Mesendoderm (in vitro differentiated cells): ENCODE results near the gene EFCAB6.
A peak's percentile ranks its signal among the peaks of the same experiment; 100 is the strongest.

Experiments used
- DNase-seq: peaks from one replicate; pipeline ENCODE4 v3.0.0; 2013
- H2AK5ac ChIP-seq: 2 replicates; pipeline ENCODE4 v1.6.1; 2013; ENCODE audit warnings: low read length, inconsistent platforms
- H2BK120ac ChIP-seq: 2 replicates; pipeline ENCODE4 v1.6.1; 2013; ENCODE audit warnings: low read depth, mild to moderate bottlenecking, low read length, moderate library complexity, mixed read lengths
- H2BK15ac ChIP-seq: replicated peaks from 2 replicates; pipeline ENCODE4 v1.6.1; 2013; ENCODE audit warnings: low read depth, mild to moderate bottlenecking, moderate library complexity
- H2BK5ac ChIP-seq: 2 replicates; pipeline ENCODE4 v1.6.1; 2013; ENCODE audit warnings: low read length, inconsistent platforms
- H3K18ac ChIP-seq: 2 replicates; pipeline ENCODE4 v1.6.1; 2013; ENCODE audit warnings: mild to moderate bottlenecking, low read length, mixed read lengths
- H3K23ac ChIP-seq: one replicate; pipeline ENCODE4 v1.6.1; 2013; ENCODE audit warnings: low read length
- H3K27ac ChIP-seq: 2 replicates; pipeline ENCODE4 v1.5.1; 2013; ENCODE audit warnings: low read depth, mild to moderate bottlenecking, inconsistent platforms, low read length, moderate library complexity
- H3K27me3 ChIP-seq: 2 replicates; pipeline ENCODE4 v1.6.1; 2013; ENCODE audit warnings: low read length, control low read depth, mild to moderate bottlenecking, inconsistent platforms; ENCODE audit not compliant: insufficient read depth, poor library complexity
- H3K36me3 ChIP-seq: 2 replicates; pipeline ENCODE4 v1.6.1; 2013; ENCODE audit warnings: low read length, inconsistent platforms; ENCODE audit not compliant: control insufficient read depth, insufficient read depth
- H3K4ac ChIP-seq: one replicate; pipeline ENCODE4 v1.6.1; 2013; ENCODE audit warnings: low read depth, mild to moderate bottlenecking, low read length, moderate library complexity
- H3K4me1 ChIP-seq: 2 replicates; pipeline ENCODE4 v1.6.1; 2013; ENCODE audit warnings: low read depth, low read length, inconsistent platforms; ENCODE audit not compliant: control insufficient read depth
- H3K4me2 ChIP-seq: 2 replicates; pipeline ENCODE4 v1.6.1; 2013; ENCODE audit warnings: low read length
- H3K4me3 ChIP-seq: 2 replicates; pipeline ENCODE4 v1.5.1; 2013; ENCODE audit warnings: mild to moderate bottlenecking, low read length
- H3K56ac ChIP-seq: one replicate; pipeline ENCODE4 v1.6.1; 2013; ENCODE audit warnings: low read length
- H3K79me1 ChIP-seq: 2 replicates; pipeline ENCODE4 v1.6.1; 2013; ENCODE audit warnings: low read length, inconsistent platforms
- H3K79me2 ChIP-seq: 2 replicates; pipeline ENCODE4 v1.6.1; 2013; ENCODE audit warnings: mild to moderate bottlenecking, low read length; ENCODE audit not compliant: control insufficient read depth, insufficient read depth
- H3K9ac ChIP-seq: 2 replicates; pipeline ENCODE4 v1.6.1; 2013; ENCODE audit warnings: low read length, inconsistent platforms
- H4K5ac ChIP-seq: one replicate; pipeline ENCODE4 v1.6.1; 2013; ENCODE audit warnings: low read length
- H4K8ac ChIP-seq: one replicate; pipeline ENCODE4 v1.6.1; 2013; ENCODE audit warnings: low read depth, mild to moderate bottlenecking, control low read depth, low read length, moderate library complexity
- WGBS: extraction: QIAGEN DNeasy Blood & Tissue Kit; methylation state at CpG from one replicate; pipeline ENCODE4 v1.1.7; 2013; ENCODE audit warnings: low lambda C conversion rate, missing lambda C conversion rate; ENCODE audit not compliant: insufficient coverage; ENCODE audit errors: extremely low coverage; 5-methylcytosine and 5-hydroxymethylcytosine counted together

Gene EFCAB6

GRCh38 chr22:43829904-43830851 lies 18.1 kb upstream of the EFCAB6 start:
- H3K56ac ChIP-seq: no peak overlapping the region
- no peak overlapping the region for H3K18ac ChIP-seq
- H3K27ac ChIP-seq: no peak overlapping the region
- no peak overlapping the region for H4K8ac ChIP-seq
- H2BK5ac ChIP-seq: no peak overlapping the region
- no peaks in the 10 kb centered on the region for H3K4me1 ChIP-seq
- no peaks in the 10 kb centered on the region for H3K79me2 ChIP-seq
- H2BK120ac ChIP-seq: no peak overlapping the region
- no peak overlapping the region for H3K4me2 ChIP-seq
- DNase-seq: no peak
- no peak overlapping the region for H3K9ac ChIP-seq
- H2AK5ac ChIP-seq: no peak overlapping the region
- H3K79me1 ChIP-seq: no peaks in the 10 kb centered on the region
- H2BK15ac ChIP-seq: no peak overlapping the region
- H4K5ac ChIP-seq: no peak overlapping the region
- H3K36me3 ChIP-seq: no peaks in the 10 kb centered on the region
- no peak overlapping the region for H3K4ac ChIP-seq
- H3K4me3 ChIP-seq: no peak overlapping the region
- WGBS: no CpG with 5 or more reads among the region's 33 CpGs
- no peak overlapping the region for H3K23ac ChIP-seq
- no peaks in the 10 kb centered on the region for H3K27me3 ChIP-seq

GRCh38 chr22:43828998-43829782 lies 17.1 kb upstream of the EFCAB6 start:
- H4K8ac ChIP-seq: no peak overlapping the region
- no peak overlapping the region for H3K4me2 ChIP-seq
- H2BK5ac ChIP-seq: no peak overlapping the region
- H4K5ac ChIP-seq: no peak overlapping the region
- no peaks in the 10 kb centered on the region for H3K36me3 ChIP-seq
- WGBS: no CpG with 5 or more reads among the region's 20 CpGs
- H3K4ac ChIP-seq: no peak overlapping the region
- no peak overlapping the region for H3K23ac ChIP-seq
- H3K4me3 ChIP-seq: no peak overlapping the region
- no peak overlapping the region for H2BK15ac ChIP-seq
- H3K18ac ChIP-seq: no peak overlapping the region
- no peak overlapping the region for H3K56ac ChIP-seq
- no peak overlapping the region for H2BK120ac ChIP-seq
- H3K27me3 ChIP-seq: no peaks in the 10 kb centered on the region
- H3K79me1 ChIP-seq: no peaks in the 10 kb centered on the region
- H3K4me1 ChIP-seq: no peaks in the 10 kb centered on the region
- H3K27ac ChIP-seq: no peak overlapping the region
- H2AK5ac ChIP-seq: no peak overlapping the region
- no peak overlapping the region for H3K9ac ChIP-seq
- no peaks in the 10 kb centered on the region for H3K79me2 ChIP-seq
- peak; percentile 40 for DNase-seq

GRCh38 chr22:43828725-43828997 lies 16.6 kb upstream of the EFCAB6 start:
- Histone ChIP-seq H3K4ac (no peak overlapping the region), H4K5ac (no peak overlapping the region), H4K8ac (no peak overlapping the region), H3K27ac (no peak overlapping the region), H3K79me2 (no peaks in the 10 kb centered on the region), H3K56ac (no peak overlapping the region), H3K36me3 (no peaks in the 10 kb centered on the region), H3K18ac (no peak overlapping the region), H2BK5ac (no peak overlapping the region), H3K9ac (no peak overlapping the region), H2BK120ac (no peak overlapping the region), H2AK5ac (no peak overlapping the region), H3K23ac (no peak overlapping the region), H3K4me1 (no peaks in the 10 kb centered on the region), H3K4me2 (no peak overlapping the region), H3K27me3 (no peaks in the 10 kb centered on the region), H3K4me3 (no peak overlapping the region), H3K79me1 (no peaks in the 10 kb centered on the region), H2BK15ac (no peak overlapping the region)
- WGBS: no CpG with 5 or more reads among the region's 6 CpGs
- no peak for DNase-seq

GRCh38 chr22:43827926-43828724 lies 16.0 kb upstream of the EFCAB6 start:
- no peaks in the 10 kb centered on the region for H3K4me1 ChIP-seq
- no peak overlapping the region for H2BK5ac ChIP-seq
- DNase-seq: no peak
- no CpG with 5 or more reads among the region's 16 CpGs for WGBS
- H2BK15ac ChIP-seq: no peak overlapping the region
- H3K9ac ChIP-seq: no peak overlapping the region
- no peak overlapping the region for H4K5ac ChIP-seq
- no peak overlapping the region for H3K4me2 ChIP-seq
- no peaks in the 10 kb centered on the region for H3K79me2 ChIP-seq
- no peak overlapping the region for H3K56ac ChIP-seq
- no peak overlapping the region for H2BK120ac ChIP-seq
- H2AK5ac ChIP-seq: no peak overlapping the region
- H3K79me1 ChIP-seq: no peaks in the 10 kb centered on the region
- H3K4ac ChIP-seq: no peak overlapping the region
- H4K8ac ChIP-seq: no peak overlapping the region
- no peak overlapping the region for H3K27ac ChIP-seq
- H3K18ac ChIP-seq: no peak overlapping the region
- no peaks in the 10 kb centered on the region for H3K36me3 ChIP-seq
- H3K23ac ChIP-seq: no peak overlapping the region
- no peaks in the 10 kb centered on the region for H3K27me3 ChIP-seq
- no peak overlapping the region for H3K4me3 ChIP-seq

- no CpG with 5 or more reads among the region's 13 CpGs for WGBS
- no peak overlapping the region for H4K5ac ChIP-seq
- H3K27ac ChIP-seq: no peak overlapping the region
- no peaks in the 10 kb centered on the region for H3K36me3 ChIP-seq
- H3K4me1 ChIP-seq: no peaks in the 10 kb centered on the region
- H3K23ac ChIP-seq: no peak overlapping the region
- no peak overlapping the region for H3K4me2 ChIP-seq
- no peak overlapping the region for H2BK5ac ChIP-seq
- H3K4me3 ChIP-seq: no peak overlapping the region
- no peak overlapping the region for H2BK120ac ChIP-seq
- H3K56ac ChIP-seq: no peak overlapping the region
- no peak overlapping the region for H2BK15ac ChIP-seq
- no peak for DNase-seq
- H4K8ac ChIP-seq: no peak overlapping the region
- H3K4ac ChIP-seq: no peak overlapping the region
- no peaks in the 10 kb centered on the region for H3K27me3 ChIP-seq
- no peak overlapping the region for H3K18ac ChIP-seq
- no peaks in the 10 kb centered on the region for H3K79me2 ChIP-seq
- no peak overlapping the region for H3K9ac ChIP-seq
- no peak overlapping the region for H2AK5ac ChIP-seq
- no peaks in the 10 kb centered on the region for H3K79me1 ChIP-seq
Observed at GRCh38 chr22:43827003-43827735, 15.1 kb upstream of the EFCAB6 start.
